ENCODE results near the gene COL23A1.

COL23A1 gene

GRCh38 chr5:178396796-178397720 is 193.1 kb downstream of the COL23A1 start:
- DNase-seq (ENCODE audit: low read depth, low spot score): peak; percentile 56
- peak overlapping the region; percentile 24 for H3K4me3 ChIP-seq (ENCODE audit: low read length)

- no peak overlapping the region for H3K4me3 ChIP-seq (ENCODE audit: low read length)
- no peak for DNase-seq (ENCODE audit: low read depth, low spot score)
Measured at GRCh38 chr5:178394074-178394473, 196.1 kb downstream of the COL23A1 start.

GRCh38 chr5:178392931-178393394 is 197.2 kb downstream of the COL23A1 start:
- DNase-seq (ENCODE audit: low read depth, low spot score): no peak
- H3K4me3 ChIP-seq (ENCODE audit: low read length): no peak overlapping the region

GRCh38 chr5:178392386-178392785 is 197.8 kb downstream of the COL23A1 start:
- no peak overlapping the region for H3K4me3 ChIP-seq (ENCODE audit: low read length)
- DNase-seq (ENCODE audit: low read depth, low spot score): no peak

GRCh38 chr5:178391480-178391879 is 198.7 kb downstream of the COL23A1 start:
- H3K4me3 ChIP-seq (ENCODE audit: low read length): no peak overlapping the region
- no peak for DNase-seq (ENCODE audit: low read depth, low spot score)

- no peak overlapping the region for H3K4me3 ChIP-seq (ENCODE audit: low read length)
- DNase-seq (ENCODE audit: low read depth, low spot score): no peak
Measured at GRCh38 chr5:178389796-178390195, 200.4 kb downstream of the COL23A1 start.

GRCh38 chr5:178389026-178389729 is 201.0 kb downstream of the COL23A1 start:
- no peak overlapping the region for H3K4me3 ChIP-seq (ENCODE audit: low read length)
- no peak for DNase-seq (ENCODE audit: low read depth, low spot score)

- no peak overlapping the region for H3K4me3 ChIP-seq (ENCODE audit: low read length)
- no peak for DNase-seq (ENCODE audit: low read depth, low spot score)
Measured at GRCh38 chr5:178388386-178389025, 201.7 kb downstream of the COL23A1 start.

GRCh38 chr5:178387856-178388190 is 202.4 kb downstream of the COL23A1 start:
- no peak overlapping the region for H3K4me3 ChIP-seq (ENCODE audit: low read length)

GRCh38 chr5:178387061-178387855 is 202.9 kb downstream of the COL23A1 start:
- no peak overlapping the region for H3K4me3 ChIP-seq (ENCODE audit: low read length)
- no peak for DNase-seq (ENCODE audit: low read depth, low spot score)

More at GRCh38 chr5:178387856-178388190, 202.4 kb downstream of the COL23A1 start:
- no peak for DNase-seq (ENCODE audit: low read depth, low spot score)

GRCh38 chr5:178386336-178386931 is 203.8 kb downstream of the COL23A1 start:
- DNase-seq (ENCODE audit: low read depth, low spot score): no peak

GRCh38 chr5:178385496-178385890 is 204.7 kb downstream of the COL23A1 start:
- H3K4me3 ChIP-seq (ENCODE audit: low read length): no peak overlapping the region
- peak; percentile 39 for DNase-seq (ENCODE audit: low read depth, low spot score)

More at GRCh38 chr5:178386336-178386931, 203.8 kb downstream of the COL23A1 start:
- no peak overlapping the region for H3K4me3 ChIP-seq (ENCODE audit: low read length)

- no peak overlapping the region for H3K4me3 ChIP-seq (ENCODE audit: low read length)
- DNase-seq (ENCODE audit: low read depth, low spot score): no peak
Measured at GRCh38 chr5:178384816-178385495, 205.2 kb downstream of the COL23A1 start.

- no peak for DNase-seq (ENCODE audit: low read depth, low spot score)
- H3K4me3 ChIP-seq (ENCODE audit: low read length): no peak overlapping the region
Measured at GRCh38 chr5:178383919-178384815, 206.0 kb downstream of the COL23A1 start.

- H3K4me3 ChIP-seq (ENCODE audit: low read length): no peak overlapping the region
- DNase-seq (ENCODE audit: low read depth, low spot score): no peak
Measured at GRCh38 chr5:178383301-178383918, 206.8 kb downstream of the COL23A1 start.

- no peak overlapping the region for H3K4me3 ChIP-seq (ENCODE audit: low read length)
- no peak for DNase-seq (ENCODE audit: low read depth, low spot score)
Measured at GRCh38 chr5:178382754-178383164, 207.4 kb downstream of the COL23A1 start.
